HG03457 (cell line): ENCODE data around the gene CEACAM4.

ENCODE experiments used
- ATAC-seq: cut with Tn5 transposase; IDR thresholded peaks from one replicate; pipeline ENCODE4 v1.9.1; 2021; ENCODE audit warnings: moderate number of reproducible peaks; ENCODE audit not compliant: unreplicated experiment

CEACAM4 gene

GRCh38 chr19:41617941-41618730 lies 8.7 kb downstream of the CEACAM4 start:
- no peak for ATAC-seq

- no peak for ATAC-seq
Measured at GRCh38 chr19:41616792-41617621, 9.9 kb downstream of the CEACAM4 start.

GRCh38 chr19:41615207-41615606 lies 11.7 kb downstream of the CEACAM4 start:
- no peak for ATAC-seq

GRCh38 chr19:41612483-41612882 lies 14.4 kb downstream of the CEACAM4 start:
- ATAC-seq: no peak

- no peak for ATAC-seq
Measured at GRCh38 chr19:41610789-41611188, 16.1 kb downstream of the CEACAM4 start.

GRCh38 chr19:41607668-41608067 lies 19.2 kb downstream of the CEACAM4 start:
- no peak for ATAC-seq

- no peak for ATAC-seq
Measured at GRCh38 chr19:41606215-41606837, 20.5 kb downstream of the CEACAM4 start.

- ATAC-seq: no peak
Measured at GRCh38 chr19:41604831-41605230, 22.0 kb downstream of the CEACAM4 start.

- no peak for ATAC-seq
Measured at GRCh38 chr19:41601771-41602170, 25.1 kb downstream of the CEACAM4 start.

GRCh38 chr19:41599175-41599966 lies 27.5 kb downstream of the CEACAM4 start:
- ATAC-seq: no peak

- ATAC-seq: no peak
Measured at GRCh38 chr19:41597600-41598041, 29.3 kb downstream of the CEACAM4 start.

GRCh38 chr19:41595890-41596280 lies 31.0 kb downstream of the CEACAM4 start:
- no peak for ATAC-seq

GRCh38 chr19:41595258-41595889 lies 31.5 kb downstream of the CEACAM4 start:
- no peak for ATAC-seq

- ATAC-seq: no peak
Measured at GRCh38 chr19:41591951-41592562, 34.8 kb downstream of the CEACAM4 start.

- no peak for ATAC-seq
Measured at GRCh38 chr19:41590936-41591335, 35.9 kb downstream of the CEACAM4 start.

- no peak for ATAC-seq
Measured at GRCh38 chr19:41589371-41589770, 37.5 kb downstream of the CEACAM4 start.

- ATAC-seq: no peak
Measured at GRCh38 chr19:41588497-41589209, 38.2 kb downstream of the CEACAM4 start.

GRCh38 chr19:41587838-41588210 lies 39.0 kb downstream of the CEACAM4 start:
- no peak for ATAC-seq

- no peak for ATAC-seq
Measured at GRCh38 chr19:41587101-41587837, 39.6 kb downstream of the CEACAM4 start.
